ENCODE data around the gene SLC25A11. TPM values are rescaled to one million over a fixed set of nuclear protein-coding genes. Genes with fewer than 3 reads are reported as not detected.

Gene SLC25A11
- total RNA-seq, 2 donors from 2014 or later, result 73.1 to 116 TPM

Small RNA genes lying within 50 kb of the gene (microRNA-seq; reads per million reads assigned to microRNA genes)
- gene MIR6864, result not detected
- not detected for gene MIR6865

Other genes starting within 250 kb of the SLC25A11 start
- 10 to 100 TPM; 24.8 to 66.4 TPM for gene PELP1, start 235.9 kb downstream of the SLC25A11 start, total RNA-seq
- gene ARRB2, start 229.4 kb downstream of the SLC25A11 start, total RNA-seq, result 10 to 100 TPM; 41.0 to 42.8 TPM
- gene MED11, start 208.6 kb downstream of the SLC25A11 start, total RNA-seq, result 10 to 100 TPM; 21.3 to 28.0 TPM
- gene ZMYND15, start 200.2 kb downstream of the SLC25A11 start, total RNA-seq, result 1 to 10 TPM in 1 of 2 donors, under 1 TPM in 1; 0.89 to 1.2 TPM
- gene CXCL16, start 200.1 kb downstream of the SLC25A11 start, total RNA-seq, result 10 to 100 TPM; 41.8 to 44.1 TPM
- 10 to 100 TPM; 15.1 to 37.7 TPM for gene TM4SF5, start 168.2 kb downstream of the SLC25A11 start, total RNA-seq
- 1 to 10 TPM in 1 of 2 donors, under 1 TPM in 1; 0.91 to 2.0 TPM for gene VMO1, start 153.7 kb downstream of the SLC25A11 start, total RNA-seq
- under 1 TPM; 0.35 to 0.40 TPM for gene GLTPD2, start 151.1 kb downstream of the SLC25A11 start, total RNA-seq
- gene PSMB6, start 143.9 kb downstream of the SLC25A11 start, total RNA-seq, result 100 to 1,000 TPM in 1 of 2 donors, 10 to 100 TPM in 1; 97.5 to 171 TPM
- 10 to 100 TPM; 18.8 to 28.3 TPM for gene PLD2, start 132.9 kb downstream of the SLC25A11 start, total RNA-seq
- 100 to 1,000 TPM; 172 to 215 TPM for gene MINK1, start 106.7 kb downstream of the SLC25A11 start, total RNA-seq
- 1 to 10 TPM in 1 of 2 donors, under 1 TPM in 1; 0.74 to 1.8 TPM for gene C17orf107, start 40.5 kb downstream of the SLC25A11 start, total RNA-seq
- 1 to 10 TPM in 1 of 2 donors, not detected in 1; 1.1 TPM for gene CHRNE, start 36.9 kb downstream of the SLC25A11 start, total RNA-seq
- not detected for gene GP1BA, start 7.8 kb downstream of the SLC25A11 start, total RNA-seq
- 100 to 1,000 TPM in 1 of 2 donors, 10 to 100 TPM in 1; 92.1 to 120 TPM for gene RNF167, start 222 bp upstream of the SLC25A11 start, total RNA-seq
- gene PFN1, start 8.5 kb upstream of the SLC25A11 start, total RNA-seq, result 1,000 to 10,000 TPM in 1 of 2 donors, 100 to 1,000 TPM in 1; 839 to 1,278 TPM
- gene ENO3, start 11.1 kb upstream of the SLC25A11 start, total RNA-seq, result 10 to 100 TPM in 1 of 2 donors, 1 to 10 TPM in 1; 3.8 to 17.6 TPM
- gene SPAG7, start 27.8 kb upstream of the SLC25A11 start, total RNA-seq, result 10 to 100 TPM; 47.7 to 56.4 TPM
- 10 to 100 TPM; 39.8 to 52.6 TPM for gene CAMTA2, start 47.6 kb upstream of the SLC25A11 start, total RNA-seq
- 1 to 10 TPM; 1.6 to 4.2 TPM for gene INCA1, start 57.5 kb upstream of the SLC25A11 start, total RNA-seq
- 100 to 1,000 TPM; 195 to 291 TPM for gene KIF1C, start 57.9 kb upstream of the SLC25A11 start, total RNA-seq
- gene SLC52A1, start 95.4 kb upstream of the SLC25A11 start, total RNA-seq, result 1 to 10 TPM; 1.7 to 2.6 TPM
- 1 to 10 TPM; 6.2 to 6.3 TPM for gene ZFP3, start 138.4 kb upstream of the SLC25A11 start, total RNA-seq
- gene ZNF232, start 171.8 kb upstream of the SLC25A11 start, total RNA-seq, result 10 to 100 TPM in 1 of 2 donors, 1 to 10 TPM in 1; 8.0 to 10.9 TPM
- under 1 TPM in 1 of 2 donors, not detected in 1; 0.13 TPM for gene USP6, start 176.0 kb upstream of the SLC25A11 start, total RNA-seq